Activated CD8-positive, alpha-beta memory T cell treated with anti-CD3 and anti-CD28 coated beads, Interleukin-2, amount 50 U/mL, for 48 hours (primary cell): Measurements from ENCODE around the gene ACO2.
"Not testable (repeated sequence)": the region's sequence is repeated elsewhere in the genome, so short reads cannot be mapped to it uniquely, and the experiment has no call there.

Source experiments
- DNase-seq: peaks from one replicate; pipeline ENCODE4 v3.0.0-alpha.2; 2020

ACO2 gene

DNA sequence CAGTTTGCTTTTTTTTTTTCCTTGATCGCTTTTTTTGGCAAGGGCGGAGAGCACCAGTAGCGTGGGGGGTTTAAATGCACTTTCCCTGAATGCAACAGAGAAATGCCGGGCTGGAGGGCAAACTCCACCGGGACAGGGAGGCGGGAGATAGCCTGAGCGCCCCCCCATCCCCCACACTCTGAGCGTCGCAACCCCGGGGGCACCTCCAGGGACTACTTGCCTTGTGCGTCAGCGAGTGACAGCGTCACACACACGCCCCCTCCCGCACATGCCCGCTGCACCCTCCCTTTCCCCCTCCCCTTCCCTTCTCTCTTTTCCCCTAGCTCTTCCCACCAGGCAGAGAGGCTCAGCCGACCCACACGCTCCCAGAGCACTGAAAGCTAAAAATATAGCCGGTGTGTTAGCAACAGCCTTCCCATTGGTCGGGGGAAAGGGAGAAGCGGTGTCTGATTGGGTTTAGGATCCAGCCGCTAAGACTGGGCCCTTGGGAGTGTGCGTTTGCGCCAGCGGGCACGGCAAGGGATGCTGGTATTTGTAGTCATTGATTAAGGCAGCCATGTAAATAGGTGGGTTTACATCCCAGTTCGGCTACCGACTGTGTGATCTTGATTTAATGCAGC, 20.6 kb upstream of the ACO2 start:
- peak; percentile 91 for DNase-seq

DNA sequence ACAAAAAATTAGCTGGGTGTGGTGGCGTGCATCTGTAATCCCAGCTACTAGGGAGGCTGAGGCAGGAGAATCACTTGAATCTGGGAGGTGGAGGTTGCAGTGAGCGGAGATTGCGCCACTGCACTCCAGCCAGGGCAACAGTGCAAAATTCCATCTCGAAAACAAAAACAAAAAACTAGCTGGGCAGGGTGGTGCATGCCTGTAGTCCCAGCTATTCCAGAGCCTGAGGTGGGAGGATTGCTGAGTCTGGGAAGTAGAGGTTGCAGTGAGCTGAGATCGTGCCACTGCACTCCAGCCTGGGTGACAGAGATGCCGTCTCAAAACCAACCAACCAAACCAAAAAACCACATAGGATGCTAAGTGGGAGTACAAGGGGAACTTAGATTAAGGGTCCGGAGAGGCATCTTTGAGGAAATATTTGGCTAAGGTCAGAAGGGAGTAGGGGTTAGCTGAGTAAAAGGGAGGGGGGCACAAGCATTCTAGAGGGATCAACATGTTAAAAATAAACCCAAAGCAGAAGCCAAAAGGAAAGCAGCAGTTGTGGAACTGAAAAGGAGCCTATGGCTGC, 10.7 kb upstream of the ACO2 start:
- no peak for DNase-seq

DNA sequence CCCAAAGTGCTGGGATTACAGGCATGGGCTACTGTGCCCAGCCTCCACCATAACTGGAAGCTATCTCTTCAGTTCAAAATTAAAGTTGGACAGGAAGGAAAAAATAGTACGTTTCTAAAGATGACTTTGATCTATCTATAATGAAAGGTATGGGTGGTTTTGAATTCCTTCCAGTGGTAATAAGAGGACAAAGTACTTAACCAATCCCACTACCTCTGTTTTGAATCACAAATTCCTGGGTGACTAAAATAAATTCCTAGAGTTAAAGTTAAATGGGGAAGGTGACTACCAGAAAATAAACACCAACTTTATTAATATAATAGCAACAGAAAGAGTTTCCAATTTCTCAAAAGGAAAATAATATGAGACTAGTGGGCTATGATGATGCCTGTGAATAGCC, 9.5 kb upstream of the ACO2 start:
- DNase-seq, result no peak

DNA sequence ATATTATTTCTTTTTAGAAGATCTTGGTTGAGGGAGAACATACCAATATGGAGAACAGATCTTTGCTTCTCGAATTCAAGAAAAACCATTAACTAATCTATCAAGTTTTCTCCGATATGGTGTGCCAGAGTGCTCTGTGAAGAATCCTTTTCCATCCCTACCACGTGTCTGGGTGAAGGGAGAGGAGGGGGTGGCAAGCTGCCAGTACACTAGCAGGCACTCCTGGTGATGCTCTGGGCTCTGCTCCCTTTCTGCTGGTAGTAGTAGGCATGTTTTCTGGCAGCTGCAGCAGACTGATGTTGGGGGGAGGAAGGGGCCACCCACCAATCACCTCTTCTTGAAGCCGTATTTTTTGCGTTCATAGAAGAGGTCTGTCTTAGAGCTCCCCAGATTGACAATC, 8.8 kb upstream of the ACO2 start:
- not testable (repeated sequence) for DNase-seq

- DNase-seq, result no peak
These were observed 7.0 kb upstream of the ACO2 start for GRCh38 chr22:41461901-41462300.

- DNase-seq, result no peak
These were observed 418 bp downstream of the ACO2 start for GRCh38 chr22:41469218-41469851.

DNA sequence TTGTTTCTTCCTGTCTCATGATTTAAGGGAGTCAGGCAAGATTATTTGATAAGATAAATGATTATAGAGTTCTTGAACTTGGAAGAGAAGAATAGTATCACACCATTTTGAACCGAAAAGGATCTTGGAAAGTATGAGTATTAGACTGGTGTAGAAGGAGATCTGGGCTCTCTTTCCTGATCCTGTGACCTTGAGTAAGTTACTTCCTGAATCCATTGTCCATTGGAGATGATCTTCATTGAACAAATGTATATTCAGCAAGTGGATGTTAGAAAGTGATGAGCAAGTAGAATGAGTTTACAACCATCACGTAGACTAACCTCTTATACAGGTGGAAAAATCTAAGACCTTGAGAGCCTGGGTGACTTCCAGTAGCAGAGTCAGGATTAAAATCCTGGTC, 2.0 kb downstream of the ACO2 start:
- no peak for DNase-seq

GRCh38 chr22:41471568-41471967, 2.7 kb downstream of the ACO2 start:
- DNase-seq, result no peak

DNA sequence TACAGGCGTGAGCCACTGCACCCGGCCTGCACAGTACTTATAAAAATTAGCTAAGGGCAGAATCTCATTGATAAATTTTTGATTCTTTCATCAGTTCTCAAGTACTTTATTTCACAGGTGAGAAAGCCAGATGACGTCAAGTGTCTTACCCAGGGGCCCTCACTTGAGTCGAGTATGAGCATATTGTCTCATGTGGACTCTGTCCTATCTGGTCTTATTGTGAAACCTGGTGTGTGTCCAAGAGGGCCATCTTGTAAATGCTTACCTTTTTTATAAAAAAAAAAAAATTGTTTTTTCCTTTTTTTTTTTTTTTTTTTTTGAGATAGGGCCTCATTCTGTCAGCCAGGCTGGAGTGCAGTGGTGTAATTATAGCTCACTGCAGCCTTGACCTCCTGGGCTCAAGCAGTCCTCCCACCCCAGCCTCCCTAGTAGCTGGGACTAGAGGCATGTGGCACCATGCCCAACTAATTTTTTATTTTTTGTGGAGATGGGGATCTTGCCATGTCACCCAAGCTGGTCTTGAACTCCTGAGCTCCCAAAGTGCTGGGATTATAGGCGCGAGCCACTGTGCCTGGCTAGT, 6.0 kb downstream of the ACO2 start:
- DNase-seq, result no peak

- DNase-seq, result no peak
These were observed 9.6 kb downstream of the ACO2 start for GRCh38 chr22:41478473-41478872.

- no peak for DNase-seq
These were observed 10.1 kb downstream of the ACO2 start for GRCh38 chr22:41478891-41479521.

DNA sequence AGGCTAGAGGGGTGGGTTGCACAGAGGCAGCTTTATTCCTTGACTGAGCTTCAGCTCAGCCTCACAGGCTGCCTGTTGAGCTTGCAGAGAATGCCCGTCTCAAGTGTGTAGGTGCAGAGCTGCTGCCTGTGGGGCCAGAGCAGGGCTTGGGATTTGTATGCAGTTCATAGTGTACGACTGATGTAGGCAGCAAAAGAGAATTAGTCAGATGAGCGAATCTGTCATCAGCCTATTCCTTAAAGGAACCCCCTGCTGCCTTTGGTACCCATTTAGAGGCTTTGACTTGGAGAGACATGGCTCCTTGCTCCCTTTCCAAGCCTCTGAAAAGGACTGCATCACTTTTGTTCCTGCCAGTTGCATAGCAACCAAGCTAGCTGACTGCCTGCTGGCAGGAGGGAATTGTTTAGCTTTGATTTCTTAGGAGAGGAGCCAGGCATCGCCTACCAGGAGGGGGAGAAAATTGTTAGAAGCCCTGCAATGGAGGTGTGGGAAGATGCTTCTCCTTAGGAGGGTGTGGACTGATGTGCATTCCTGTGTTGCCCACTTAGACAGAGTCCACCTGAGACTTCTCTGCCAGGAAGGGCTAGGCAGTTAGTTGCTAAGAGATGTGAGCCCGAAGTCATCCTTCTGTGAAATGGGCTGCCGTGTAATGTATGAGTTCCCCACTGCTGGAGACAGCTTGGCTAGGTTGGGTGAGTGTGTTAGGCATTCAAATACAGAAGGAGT, 10.9 kb downstream of the ACO2 start:
- no peak for DNase-seq

- no peak for DNase-seq
These were observed 11.4 kb downstream of the ACO2 start for GRCh38 chr22:41480397-41480735.

GRCh38 chr22:41481131-41481830, 12.4 kb downstream of the ACO2 start:
- DNase-seq, result no peak

- DNase-seq, result no peak
These were observed 13.0 kb downstream of the ACO2 start for GRCh38 chr22:41481925-41482318.

GRCh38 chr22:41482319-41482935, 13.5 kb downstream of the ACO2 start:
- no peak for DNase-seq

GRCh38 chr22:41485033-41485432, 16.1 kb downstream of the ACO2 start:
- DNase-seq, result no peak

- DNase-seq, result no peak
These were observed 18.4 kb downstream of the ACO2 start for GRCh38 chr22:41487037-41487935.

DNA sequence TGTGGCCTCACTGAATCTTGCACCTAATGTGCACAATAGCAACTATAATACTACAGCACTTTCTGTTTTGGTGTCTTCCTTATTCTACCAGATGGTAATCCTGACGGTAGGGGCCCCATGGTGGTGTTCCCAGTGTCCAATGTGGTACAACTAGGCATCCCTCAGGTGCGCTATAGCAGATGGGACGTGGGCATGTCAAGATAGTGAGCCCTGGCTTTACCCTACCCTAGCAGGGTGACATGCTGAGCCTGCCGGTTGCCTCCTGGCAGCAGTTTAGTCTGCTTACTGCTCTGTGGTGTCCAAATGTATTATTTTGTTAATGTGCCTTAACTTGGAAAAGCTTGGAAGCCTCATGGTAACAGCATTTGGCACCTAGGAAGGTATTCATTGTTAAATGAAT, 19.2 kb downstream of the ACO2 start:
- DNase-seq, result no peak

DNA sequence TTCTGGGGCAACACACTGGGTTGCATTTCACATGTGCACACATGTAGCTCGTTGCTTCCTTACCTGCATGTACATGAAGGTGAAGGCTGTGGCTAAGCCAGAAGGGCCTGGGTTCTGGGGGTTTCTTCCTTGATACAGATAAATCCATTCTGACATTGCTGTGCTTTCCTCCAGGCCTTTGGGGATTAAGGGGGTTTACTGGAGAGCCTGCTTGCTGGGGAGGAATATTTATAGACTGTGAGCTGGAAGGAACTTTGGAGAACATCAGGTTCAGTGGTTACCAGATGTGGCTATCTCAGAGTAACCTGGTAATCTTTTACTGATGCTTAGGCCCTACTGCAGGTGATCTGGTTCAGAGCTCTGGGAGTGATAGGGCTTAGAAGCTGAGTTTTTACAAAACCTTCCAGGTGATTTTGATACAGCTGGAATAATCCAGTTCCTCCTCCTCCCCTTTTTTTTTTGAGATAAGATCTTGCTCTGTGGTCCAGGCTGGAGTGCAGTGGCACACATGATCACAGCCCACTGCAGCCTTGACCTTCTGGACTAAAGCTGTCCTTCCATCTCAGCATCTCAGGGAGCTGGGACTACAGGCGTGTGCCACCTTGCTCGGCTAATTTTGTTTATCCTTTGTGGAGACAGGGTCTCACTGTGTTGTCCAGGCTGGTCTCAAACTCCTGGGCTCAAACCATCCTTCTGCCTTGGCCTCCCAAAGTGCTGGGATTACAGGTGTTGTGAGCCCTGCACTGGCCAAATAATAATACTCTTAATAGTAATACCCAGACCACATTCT, 19.9 kb downstream of the ACO2 start:
- no peak for DNase-seq
